ENCODE results near the gene NDUFB1.

DNA sequence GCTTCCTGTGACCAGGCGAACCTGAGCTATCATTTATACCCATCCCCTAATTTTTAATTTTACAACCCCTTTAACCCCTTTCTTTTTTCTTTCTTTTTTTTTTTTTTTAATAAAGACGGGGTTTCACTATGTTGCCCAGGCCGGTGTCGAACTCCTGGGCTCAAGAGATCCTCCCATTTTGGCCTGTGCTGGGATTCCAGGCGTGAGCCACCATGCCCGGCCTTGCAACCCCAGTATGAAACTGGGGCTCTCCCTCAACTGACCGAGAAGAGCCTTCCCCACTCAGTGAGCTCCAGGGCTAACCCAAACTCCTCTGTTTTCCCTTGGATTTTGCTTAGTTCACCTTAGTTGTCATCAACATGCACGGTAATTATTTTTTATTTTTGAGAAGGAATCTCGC is 1.3 kb upstream of the NDUFB1 start:
- TF ChIP-seq, protein P1, sequence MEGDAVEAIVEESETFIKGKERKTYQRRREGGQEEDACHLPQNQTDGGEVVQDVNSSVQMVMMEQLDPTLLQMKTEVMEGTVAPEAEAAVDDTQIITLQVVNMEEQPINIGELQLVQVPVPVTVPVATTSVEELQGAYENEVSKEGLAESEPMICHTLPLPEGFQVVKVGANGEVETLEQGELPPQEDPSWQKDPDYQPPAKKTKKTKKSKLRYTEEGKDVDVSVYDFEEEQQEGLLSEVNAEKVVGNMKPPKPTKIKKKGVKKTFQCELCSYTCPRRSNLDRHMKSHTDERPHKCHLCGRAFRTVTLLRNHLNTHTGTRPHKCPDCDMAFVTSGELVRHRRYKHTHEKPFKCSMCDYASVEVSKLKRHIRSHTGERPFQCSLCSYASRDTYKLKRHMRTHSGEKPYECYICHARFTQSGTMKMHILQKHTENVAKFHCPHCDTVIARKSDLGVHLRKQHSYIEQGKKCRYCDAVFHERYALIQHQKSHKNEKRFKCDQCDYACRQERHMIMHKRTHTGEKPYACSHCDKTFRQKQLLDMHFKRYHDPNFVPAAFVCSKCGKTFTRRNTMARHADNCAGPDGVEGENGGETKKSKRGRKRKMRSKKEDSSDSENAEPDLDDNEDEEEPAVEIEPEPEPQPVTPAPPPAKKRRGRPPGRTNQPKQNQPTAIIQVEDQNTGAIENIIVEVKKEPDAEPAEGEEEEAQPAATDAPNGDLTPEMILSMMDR (IDR thresholded peaks at IDR 0.05), result no peak
- TF ChIP-seq POLR2A (IDR thresholded peaks at IDR 0.05), result no peak
